NCI-H524 (cell line): ENCODE results near the gene FBXL17.

Experiments used
- DNase-seq, 2 experiments: peaks; one replicate each; lab custom pipeline; 2025; lab: John Stamatoyannopoulos, UW

Gene FBXL17

DNA sequence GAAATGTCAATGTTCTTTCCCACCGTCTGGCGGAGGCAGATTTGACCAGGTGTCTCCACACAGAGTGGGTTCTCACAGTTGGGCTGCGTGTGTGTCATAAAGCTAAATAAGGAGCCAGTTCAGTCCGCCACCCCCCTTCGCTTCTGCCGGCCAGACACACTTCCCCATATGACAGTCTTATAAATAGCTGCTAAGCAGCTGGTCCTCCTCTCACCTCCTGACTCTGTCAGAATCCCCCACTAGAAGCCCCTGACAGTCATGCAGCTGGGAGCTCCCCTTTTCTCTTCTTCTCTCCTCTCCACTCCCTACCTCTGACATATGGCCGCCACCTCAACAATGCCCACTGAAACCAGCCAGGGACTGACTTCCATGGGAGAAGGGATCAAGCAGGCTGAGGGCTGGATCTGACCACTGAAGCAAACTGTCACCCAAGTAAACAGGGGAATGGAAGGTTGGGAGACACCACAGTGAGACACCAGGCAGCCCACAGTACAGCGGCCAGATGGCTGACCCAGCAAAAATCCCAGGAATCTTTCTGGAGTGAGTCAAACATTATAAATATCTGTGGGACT lies 569.2 kb downstream of the FBXL17 start:
- peak; percentile 45 to 80 for DNase-seq

DNA sequence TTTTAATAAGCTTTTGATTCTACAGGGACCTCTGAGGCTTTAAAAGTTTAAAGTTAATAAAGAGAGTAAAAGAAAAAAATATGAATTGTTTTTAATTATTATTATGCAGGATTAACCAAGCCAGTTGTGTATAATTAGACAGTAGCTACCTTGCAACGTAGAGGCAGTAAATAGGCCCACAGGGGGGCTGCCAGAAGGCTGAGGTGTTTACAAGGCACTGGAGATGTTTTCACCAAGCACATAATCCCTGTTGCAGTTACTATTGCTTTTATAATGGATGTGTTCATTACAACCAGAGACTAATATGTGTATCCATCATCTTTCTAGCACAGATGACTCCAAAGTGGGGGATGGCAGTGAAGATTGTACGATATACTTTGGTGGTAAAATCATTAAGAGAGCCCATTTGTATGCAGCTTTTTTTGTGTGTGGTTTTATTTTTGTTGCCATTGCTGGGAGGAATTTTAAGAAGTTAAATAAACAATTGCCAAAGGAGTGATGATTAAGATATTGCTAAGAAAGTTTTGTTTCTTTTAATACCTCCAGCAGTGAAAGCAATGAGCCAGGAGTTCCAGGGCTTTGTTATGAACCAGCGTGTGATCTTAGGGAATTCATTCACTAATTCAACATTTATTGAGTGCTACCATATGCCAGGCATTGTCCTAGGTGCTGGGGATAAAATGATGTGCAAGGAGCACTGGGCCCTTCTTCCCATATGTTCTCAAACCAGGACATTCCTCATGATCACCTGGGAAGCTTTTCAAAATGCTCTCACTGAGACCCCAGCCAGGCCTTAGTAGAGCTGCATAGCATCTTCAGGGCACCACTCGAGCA lies 572.5 kb downstream of the FBXL17 start:
- peak in 1 of 2 experiments; percentile 28 for DNase-seq
